SK-N-SH (cell line): ENCODE measurements around the gene SRGAP3. TPM values are rescaled to one million over a fixed set of nuclear protein-coding genes. Genes with fewer than 3 reads are reported as not detected.

Experiments
- CTCF ChIA-PET: fragments of 300-600, 350-600 bp; formaldehyde crosslinking; extraction: SDS; loops from one replicate; lab custom pipeline; 2021; lab: Yijun Ruan, JAX
- POLR2A ChIA-PET: fragments of 350-600 bp; sonication (Branson Sonifier 250); formaldehyde crosslinking; extraction: SDS; loops from one replicate; lab custom pipeline; 2020; ENCODE audit warnings: antibody characterized with exemption, inconsistent platforms; lab: Yijun Ruan, JAX
- DNase-seq: peaks from one replicate; pipeline ENCODE4 v3.0.0; 2012
- H2AFZ ChIP-seq: fragments of 200-600 bp; sonication (generic); 2 replicates; pipeline ENCODE4 v1.8.1; 2016; ENCODE audit warnings: antibody characterized with exemption, mild to moderate bottlenecking, low read depth
- H3F3A ChIP-seq: fragments of 200-600 bp; sonication (generic); replicated peaks from 2 replicates; pipeline ENCODE3; 2016; ENCODE audit warnings: antibody characterized with exemption, mild to moderate bottlenecking; ENCODE audit not compliant: insufficient read depth
- H3K27ac ChIP-seq, 2 experiments: fragments of 200-500 bp in 1 of 2; fragments of 200-600 bp in 1 of 2; sonication (Bioruptor generic) in 1 of 2; sonication (generic), shearing (Covaris generic) in 1 of 2; 2 replicates each; pipeline versions ENCODE4 v1.5.1 to v1.6.1; 2014 to 2016; ENCODE audit warnings: low read depth in 2 of 2, inconsistent platforms in 1 of 2, low read length in 1 of 2, mild to moderate bottlenecking in 1 of 2, mixed read lengths in 1 of 2
- H3K27me3 ChIP-seq: fragments of 200-600 bp; sonication (generic), shearing (Covaris generic); 2 replicates; pipeline ENCODE4 v1.6.1; 2016; ENCODE audit warnings: mixed run types; ENCODE audit not compliant: insufficient read depth
- H3K36me3 ChIP-seq, 2 experiments: fragments of 200-500 bp in 1 of 2; fragments of 200-600 bp in 1 of 2; sonication (Bioruptor generic) in 1 of 2; sonication (generic) in 1 of 2; replicated peaks in 1 of 2; 2 replicates each; pipeline versions ENCODE3 to v1.5.1; 2014 to 2016; ENCODE audit warnings: low read length in 1 of 2, mild to moderate bottlenecking in 1 of 2; ENCODE audit not compliant: insufficient read depth in 2 of 2, control insufficient read depth in 1 of 2
- H3K4me1 ChIP-seq, 2 experiments: fragments of 200-500 bp in 1 of 2; fragments of 200-600 bp in 1 of 2; sonication (Bioruptor generic) in 1 of 2; sonication (generic), shearing (Covaris generic) in 1 of 2; 2 replicates each; pipeline versions ENCODE4 v1.5.1 to v1.6.1; 2014 to 2016; ENCODE audit warnings: low read depth in 1 of 2, low read length in 1 of 2, mixed run types in 1 of 2; ENCODE audit not compliant: insufficient read depth in 2 of 2, control insufficient read depth in 1 of 2
- H3K4me2 ChIP-seq: fragments of 200-600 bp; sonication (generic), shearing (Covaris generic); 2 replicates; pipeline ENCODE4 v1.6.1; 2017; ENCODE audit warnings: mixed run types
- H3K4me3 ChIP-seq, 2 experiments: fragments of 200-500 bp in 1 of 2; fragments of 200-600 bp in 1 of 2; sonication (Bioruptor generic) in 1 of 2; sonication (generic), shearing (Covaris generic) in 1 of 2; 2 replicates each; pipeline versions ENCODE4 v1.5.1 to v1.8.1; 2014 to 2016; ENCODE audit warnings: low read depth in 2 of 2, inconsistent platforms in 1 of 2, low read length in 1 of 2, mild to moderate bottlenecking in 1 of 2, mixed read lengths in 1 of 2, moderate library complexity in 1 of 2
- H3K79me2 ChIP-seq: fragments of 200-600 bp; sonication (generic); 2 replicates; pipeline ENCODE4 v1.8.1; 2017; ENCODE audit warnings: mild to moderate bottlenecking; ENCODE audit not compliant: insufficient read depth
- H3K9ac ChIP-seq: fragments of 200-600 bp; sonication (generic); 2 replicates; pipeline ENCODE4 v1.6.1; 2017; ENCODE audit warnings: mixed run types
- H3K9me2 ChIP-seq: fragments of 200-600 bp; sonication (generic); 2 replicates; pipeline ENCODE4 v1.6.1; 2017; ENCODE audit warnings: mixed run types
- H3K9me3 ChIP-seq: fragments of 200-600 bp; sonication (generic); 2 replicates; pipeline ENCODE4 v1.6.1; 2017; ENCODE audit warnings: mixed run types, mild to moderate bottlenecking, moderate library complexity
- H4K20me1 ChIP-seq: fragments of 200-600 bp; sonication (generic); 2 replicates; pipeline ENCODE4 v1.6.1; 2017; ENCODE audit warnings: mild to moderate bottlenecking, mixed run types; ENCODE audit not compliant: insufficient read depth
- CHD2 ChIP-seq: fragments of 150-350 bp; IDR thresholded peaks from 2 replicates; pipeline ENCODE4 v1.6.1; 2018; ENCODE audit warnings: low read length; ENCODE audit not compliant: partially characterized antibody
- ELF1 ChIP-seq: IDR thresholded peaks from 2 replicates; pipeline ENCODE4 v1.4.0; 2012
- EZH2phosphoT487 ChIP-seq: fragments of 200-600 bp; sonication (generic); IDR thresholded peaks from 2 replicates; pipeline ENCODE4 v1.6.1; 2017; ENCODE audit warnings: low read depth, mixed run types, mild to moderate bottlenecking, antibody characterized with exemption, moderate library complexity, borderline replicate concordance
- FOXJ3 ChIP-seq: sonication (generic); formaldehyde crosslinking; IDR thresholded peaks from 2 replicates; pipeline ENCODE4 v1.5.1; 2020; ENCODE audit warnings: mild to moderate bottlenecking, missing genetic modification reagents
- FOXM1 ChIP-seq: IDR thresholded peaks from 2 replicates; pipeline ENCODE4 v1.4.0; 2012; ENCODE audit warnings: low read depth, mild to moderate bottlenecking
- GATA2 ChIP-seq: sonication (generic); formaldehyde crosslinking; IDR thresholded peaks from 2 replicates; pipeline ENCODE4 v1.5.0; 2020; ENCODE audit warnings: mild to moderate bottlenecking, missing genetic modification reagents
- IRF3 ChIP-seq: fragments of 150-350 bp; IDR thresholded peaks from 2 replicates; pipeline ENCODE4 v1.6.1; 2016; ENCODE audit warnings: mild to moderate bottlenecking, low read depth, low read length
- MAX ChIP-seq: IDR thresholded peaks from 2 replicates; pipeline ENCODE4 v1.4.0; 2012; ENCODE audit warnings: low read depth
- NFIC ChIP-seq: IDR thresholded peaks from 2 replicates; pipeline ENCODE4 v1.4.0; 2012; ENCODE audit warnings: borderline replicate concordance
- POLR2AphosphoS5 ChIP-seq: IDR thresholded peaks from 2 replicates; pipeline ENCODE4 v1.6.1; 2012; ENCODE audit warnings: low read depth, low read length
- RCOR1 ChIP-seq: fragments of 150-350 bp; IDR thresholded peaks from 2 replicates; pipeline ENCODE4 v1.6.1; 2017; ENCODE audit warnings: antibody characterized with exemption, low read length
- RFX5 ChIP-seq: IDR thresholded peaks from 2 replicates; pipeline ENCODE4 v1.6.1; 2012; ENCODE audit warnings: mild to moderate bottlenecking, improper control_type of control experiment, low read length
- YY1 ChIP-seq: IDR thresholded peaks from 2 replicates; pipeline ENCODE4 v1.4.0; 2012; ENCODE audit warnings: low read depth, mild to moderate bottlenecking
- WGBS: methylation state at CpG from one replicate; pipeline ENCODE4 v1.1.6; 2017; ENCODE audit warnings: low lambda C conversion rate; 5-methylcytosine and 5-hydroxymethylcytosine counted together
- polyA plus RNA-seq, 3 experiments: library from polyadenylated mRNA; depleted of rRNA; stranded (reverse); fragments of >200 nt; gene quantifications; 2 replicates each; pipeline ENCODE4 v1.2.3, GENCODE V29; 2012
- TF ChIP-seq, protein P1 (sequence below): fragments of 150-350 bp; IDR thresholded peaks from 2 replicates; pipeline ENCODE4 v1.6.1; 2017; ENCODE audit warnings: antibody characterized with exemption, low read length, low read depth, borderline replicate concordance
- TF ChIP-seq, protein P2 (sequence below): IDR thresholded peaks from 2 replicates; pipeline ENCODE4 v1.6.1; 2012; ENCODE audit warnings: mild to moderate bottlenecking, low read depth, low read length, moderate library complexity

The SRGAP3 gene
- polyA plus RNA-seq, 1 of the 3 experiments (the other 2 are of a cell fraction) = 2.8 TPM

GRCh38 chr3:9119331-9119730, 130.1 kb downstream of the SRGAP3 start:
- TF ChIP-seq IRF3 = no peak
- TF ChIP-seq, protein P1, sequence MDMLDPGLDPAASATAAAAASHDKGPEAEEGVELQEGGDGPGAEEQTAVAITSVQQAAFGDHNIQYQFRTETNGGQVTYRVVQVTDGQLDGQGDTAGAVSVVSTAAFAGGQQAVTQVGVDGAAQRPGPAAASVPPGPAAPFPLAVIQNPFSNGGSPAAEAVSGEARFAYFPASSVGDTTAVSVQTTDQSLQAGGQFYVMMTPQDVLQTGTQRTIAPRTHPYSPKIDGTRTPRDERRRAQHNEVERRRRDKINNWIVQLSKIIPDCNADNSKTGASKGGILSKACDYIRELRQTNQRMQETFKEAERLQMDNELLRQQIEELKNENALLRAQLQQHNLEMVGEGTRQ = no peak
- TF ChIP-seq, protein P2, sequence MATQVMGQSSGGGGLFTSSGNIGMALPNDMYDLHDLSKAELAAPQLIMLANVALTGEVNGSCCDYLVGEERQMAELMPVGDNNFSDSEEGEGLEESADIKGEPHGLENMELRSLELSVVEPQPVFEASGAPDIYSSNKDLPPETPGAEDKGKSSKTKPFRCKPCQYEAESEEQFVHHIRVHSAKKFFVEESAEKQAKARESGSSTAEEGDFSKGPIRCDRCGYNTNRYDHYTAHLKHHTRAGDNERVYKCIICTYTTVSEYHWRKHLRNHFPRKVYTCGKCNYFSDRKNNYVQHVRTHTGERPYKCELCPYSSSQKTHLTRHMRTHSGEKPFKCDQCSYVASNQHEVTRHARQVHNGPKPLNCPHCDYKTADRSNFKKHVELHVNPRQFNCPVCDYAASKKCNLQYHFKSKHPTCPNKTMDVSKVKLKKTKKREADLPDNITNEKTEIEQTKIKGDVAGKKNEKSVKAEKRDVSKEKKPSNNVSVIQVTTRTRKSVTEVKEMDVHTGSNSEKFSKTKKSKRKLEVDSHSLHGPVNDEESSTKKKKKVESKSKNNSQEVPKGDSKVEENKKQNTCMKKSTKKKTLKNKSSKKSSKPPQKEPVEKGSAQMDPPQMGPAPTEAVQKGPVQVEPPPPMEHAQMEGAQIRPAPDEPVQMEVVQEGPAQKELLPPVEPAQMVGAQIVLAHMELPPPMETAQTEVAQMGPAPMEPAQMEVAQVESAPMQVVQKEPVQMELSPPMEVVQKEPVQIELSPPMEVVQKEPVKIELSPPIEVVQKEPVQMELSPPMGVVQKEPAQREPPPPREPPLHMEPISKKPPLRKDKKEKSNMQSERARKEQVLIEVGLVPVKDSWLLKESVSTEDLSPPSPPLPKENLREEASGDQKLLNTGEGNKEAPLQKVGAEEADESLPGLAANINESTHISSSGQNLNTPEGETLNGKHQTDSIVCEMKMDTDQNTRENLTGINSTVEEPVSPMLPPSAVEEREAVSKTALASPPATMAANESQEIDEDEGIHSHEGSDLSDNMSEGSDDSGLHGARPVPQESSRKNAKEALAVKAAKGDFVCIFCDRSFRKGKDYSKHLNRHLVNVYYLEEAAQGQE = no peak
- TF ChIP-seq FOXJ3 = no peak
- TF ChIP-seq ELF1 = no peak
- TF ChIP-seq YY1 = no peak
- no peak for TF ChIP-seq NFIC
- TF ChIP-seq RFX5 = no peak
- no peak for TF ChIP-seq FOXM1
- no peak for TF ChIP-seq POLR2AphosphoS5
- no peak for TF ChIP-seq CHD2
- TF ChIP-seq MAX = no peak
- no peak for TF ChIP-seq EZH2phosphoT487
- no peak for TF ChIP-seq GATA2 (CRISPR knock-in tag)
- no peak for TF ChIP-seq RCOR1
- TF ChIP-seq, all 33 proteins: peak for 0
- ChIA-PET POLR2A (no interaction called here), CTCF (interaction anchor here (0.7 to 1.6 kb wide), 6 partner anchors 10 to 131 kb away, joined by 3 to 5 read pairs (median 4); no protein-coding TSS in a partner anchor)
- 49% methylated on average over 4 of the region's 4 CpGs for WGBS
- Histone ChIP-seq H3K9me3 (no peaks in the 10 kb centered on the region), H3K4me3 (no peak overlapping the region), H3K4me1 (no peaks in the 10 kb centered on the region), H3K9ac (no peak overlapping the region), H3K36me3 (no peaks in the 10 kb centered on the region), H3K27ac (no peak overlapping the region), H3F3A (no peaks in the 10 kb centered on the region), H3K4me2 (no peak overlapping the region), H3K27me3 (no peaks in the 10 kb centered on the region; the same call in 1 of the 2 replicates), H3K79me2 (no peaks in the 10 kb centered on the region), H3K9me2 (no peaks in the 10 kb centered on the region), H4K20me1 (no peaks in the 10 kb centered on the region), H2AFZ (no peak overlapping the region)
- DNase-seq = no peak
